K562 (cell line): Measurements from ENCODE around the gene DNASE1L3. TPM values are rescaled to one million over a fixed set of nuclear protein-coding genes. Genes with fewer than 3 reads are reported as not detected.

ENCODE experiments used
- ATAC-seq: fragments of 200-7000 bp; cut with Tn5 transposase; 3 replicates; pipeline ENCODE4 v1.9.1; 2020; ENCODE audit warnings: moderate library complexity
- BruUV-seq: library from RNA; stranded (reverse); fragments of 400-500 nt; replicated peaks from 2 replicates; lab custom pipeline; 2021; lab: Mats Ljungman, UMichigan
- CTCF ChIA-PET: fragments of 300-600 bp; formaldehyde crosslinking; extraction: SDS; loops from one replicate; lab custom pipeline; 2021; ENCODE audit warnings: low intra/inter-chr PET ratio; lab: Yijun Ruan, JAX
- POLR2A ChIA-PET: fragments of 300-600, 350-650 bp; sonication (Branson Sonifier 250); formaldehyde crosslinking; extraction: SDS; loops from one replicate; lab custom pipeline; 2021; ENCODE audit warnings: antibody characterized with exemption, inconsistent platforms; lab: Yijun Ruan, JAX
- DNase-seq, 4 experiments: peaks; one replicate each; pipeline versions ENCODE4 v3.0.0 to v3.0.0-alpha.2; 2011 to 2018; ENCODE audit warnings: low spot score in 3 of 4, mixed read lengths in 3 of 4; ENCODE audit errors: extremely low read depth in 1 of 4
- FAIRE-seq: peaks from 2 replicates; lab custom pipeline; 2011; peaks lifted over from hg19 to GRCh38; lab: Jason Lieb, UNC
- H2AFZ ChIP-seq: 2 replicates; pipeline ENCODE4 v1.6.0; 2011; ENCODE audit warnings: low read depth, low read length, control low read depth, inconsistent platforms
- H3K27ac ChIP-seq: fragments of 200-600 bp; 3 replicates; pipeline ENCODE4 v1.8.0; 2011; ENCODE audit warnings: low read depth, mild to moderate bottlenecking, control low read depth, inconsistent platforms, low read length, moderate library complexity, mixed read lengths; ENCODE audit errors: extremely low read depth
- H3K27me3 ChIP-seq, 2 experiments: fragments of 300-600 bp in 1 of 2; 2 replicates in 1 of 2; 3 replicates in 1 of 2; pipeline versions ENCODE4 v1.6.0 to v1.8.0; 2011; ENCODE audit warnings: inconsistent platforms in 2 of 2, low read length in 2 of 2, mild to moderate bottlenecking in 1 of 2, mixed read lengths in 1 of 2, moderate library complexity in 1 of 2; ENCODE audit not compliant: control insufficient read depth in 2 of 2, insufficient read depth in 2 of 2
- H3K36me3 ChIP-seq: fragments of 300-600 bp; 3 replicates; pipeline ENCODE4 v1.8.0; 2011; ENCODE audit warnings: mild to moderate bottlenecking, low read length, inconsistent platforms; ENCODE audit not compliant: control insufficient read depth, insufficient read depth
- H3K4me1 ChIP-seq, 2 experiments: fragments of 200-600 bp in 1 of 2; replicated peaks in 1 of 2; 2 replicates in 1 of 2; 3 replicates in 1 of 2; pipeline versions ENCODE4 v1.5.1 to v1.8.0; 2011; ENCODE audit warnings: inconsistent platforms in 2 of 2, low read length in 2 of 2, mild to moderate bottlenecking in 1 of 2, mixed read lengths in 1 of 2, moderate library complexity in 1 of 2; ENCODE audit not compliant: control insufficient read depth in 2 of 2, insufficient read depth in 2 of 2
- H3K4me2 ChIP-seq: 2 replicates; pipeline ENCODE4 v1.6.1; 2011; ENCODE audit warnings: low read length, control low read depth, inconsistent platforms, mixed read lengths; ENCODE audit not compliant: insufficient read depth
- H3K4me3 ChIP-seq: fragments of 200-600 bp; sonication (generic), shearing (Covaris generic); 2 replicates; pipeline ENCODE4 v1.5.1; 2016; ENCODE audit warnings: control low read depth, inconsistent platforms
- H3K79me2 ChIP-seq: fragments of 200-600 bp; 3 replicates; pipeline ENCODE4 v1.8.0; 2011; ENCODE audit warnings: low read length, inconsistent platforms; ENCODE audit not compliant: control insufficient read depth, insufficient read depth
- H3K9ac ChIP-seq, 2 experiments: 2 replicates each; pipeline versions ENCODE4 v1.6.0 to v1.6.1; 2011; ENCODE audit warnings: low read depth in 2 of 2, low read length in 2 of 2, control low read depth in 1 of 2, inconsistent platforms in 1 of 2, mild to moderate bottlenecking in 1 of 2, mixed read lengths in 1 of 2; ENCODE audit not compliant: insufficient read depth in 1 of 2
- H3K9me1 ChIP-seq: one replicate; pipeline ENCODE4 v1.6.0; 2011; ENCODE audit warnings: inconsistent platforms, mild to moderate bottlenecking, low read length, moderate library complexity; ENCODE audit not compliant: control insufficient read depth, insufficient read depth
- H3K9me3 ChIP-seq: replicated peaks from 2 replicates; pipeline ENCODE4 v1.5.1; 2011; ENCODE audit warnings: low read depth, low read length, inconsistent platforms; ENCODE audit not compliant: control insufficient read depth, insufficient read depth
- H4K20me1 ChIP-seq: replicated peaks from 2 replicates; pipeline ENCODE4 v1.6.1; 2011; ENCODE audit warnings: low read length, inconsistent platforms, mixed read lengths; ENCODE audit not compliant: control insufficient read depth, insufficient read depth
- CGGBP1 ChIP-seq: fragments of 250-450 bp; sonication (Bioruptor Pico); IDR thresholded peaks from 2 replicates; pipeline ENCODE4 v1.9.0; 2021; ENCODE audit warnings: mild to moderate bottlenecking
- CREBBP ChIP-seq: IDR thresholded peaks from one replicate; pipeline ENCODE4 v1.6.1; 2012; ENCODE audit warnings: low read depth, mild to moderate bottlenecking, control low read depth, inconsistent platforms, low read length
- DIDO1 ChIP-seq: fragments of 450-650 bp; IDR thresholded peaks from 2 replicates; pipeline ENCODE4 v1.6.1; 2016; ENCODE audit warnings: low read depth, missing biosample characterization, missing genetic modification characterization
- ESRRB ChIP-seq: fragments of 250-450 bp; sonication (Bioruptor Pico); IDR thresholded peaks from 2 replicates; pipeline ENCODE4 v1.5.0; 2020; ENCODE audit warnings: mild to moderate bottlenecking, moderate library complexity, borderline replicate concordance
- HLTF ChIP-seq: fragments of 450-650 bp; IDR thresholded peaks from 2 replicates; pipeline ENCODE4 v1.6.1; 2016
- HMG20A ChIP-seq: fragments of 450-650 bp; formaldehyde crosslinking; conservative IDR thresholded peaks from 2 replicates; pipeline ENCODE4 v1.4.0; 2020; ENCODE audit warnings: mild to moderate bottlenecking, mixed read lengths
- MAFK ChIP-seq: IDR thresholded peaks from 2 replicates; pipeline ENCODE4 v1.6.1; 2011; ENCODE audit warnings: low read length, improper control_type of control experiment
- MEF2D ChIP-seq: conservative IDR thresholded peaks from 2 replicates; pipeline ENCODE4 v1.6.1; 2016; ENCODE audit warnings: low read depth, missing genetic modification characterization, missing compliant biosample characterization
- PRPF4 ChIP-seq: fragments of 200-400 bp; formaldehyde crosslinking; IDR thresholded peaks from one replicate; pipeline ENCODE4 v1.6.1; 2017; ENCODE audit warnings: low read length, low read depth, mild to moderate bottlenecking; ENCODE audit not compliant: insufficient read depth, poor library complexity, severe bottlenecking
- RB1 ChIP-seq: fragments of 450-650 bp; IDR thresholded peaks from 2 replicates; pipeline ENCODE4 v1.6.1; 2017; ENCODE audit warnings: low read depth, mild to moderate bottlenecking
- RBM15 ChIP-seq: fragments of 200-400 bp; formaldehyde crosslinking; IDR thresholded peaks from 2 replicates; pipeline ENCODE4 v1.6.1; 2018; ENCODE audit warnings: mild to moderate bottlenecking, low read length, moderate library complexity; ENCODE audit not compliant: insufficient read depth
- TBL1XR1 ChIP-seq, 2 experiments: IDR thresholded peaks; 2 replicates each; pipeline ENCODE4 v1.6.1; 2012; ENCODE audit warnings: improper control_type of control experiment in 2 of 2, low read length in 2 of 2, mild to moderate bottlenecking in 1 of 2
- TEAD2 ChIP-seq: fragments of 450-650 bp; IDR thresholded peaks from 2 replicates; pipeline ENCODE4 v1.6.1; 2016; ENCODE audit warnings: missing genetic modification characterization, control low read depth, missing compliant biosample characterization
- UBTF ChIP-seq, 2 experiments: IDR thresholded peaks; 2 replicates each; pipeline ENCODE4 v1.6.1; 2012; ENCODE audit warnings: improper control_type of control experiment in 2 of 2, low read depth in 2 of 2, low read length in 2 of 2, borderline replicate concordance in 1 of 2
- YY1 ChIP-seq, 3 experiments: IDR thresholded peaks; 2 replicates each; pipeline ENCODE4 v1.6.1; 2011; ENCODE audit warnings: low read length in 2 of 3, mild to moderate bottlenecking in 2 of 3, moderate library complexity in 2 of 3, borderline replicate concordance in 1 of 3, control low read depth in 1 of 3, low read depth in 1 of 3; ENCODE audit not compliant: insufficient read depth in 3 of 3, insufficient replicate concordance in 2 of 3, control insufficient read depth in 1 of 3, insufficient read length in 1 of 3; ENCODE audit errors: extremely low read depth in 1 of 3
- ZNF449 ChIP-seq: fragments of 250-450 bp; sonication (Bioruptor Pico); IDR thresholded peaks from 2 replicates; pipeline ENCODE4 v1.8.0; 2022; ENCODE audit warnings: moderate library complexity, mild to moderate bottlenecking, inconsistent platforms
- ZNF75A ChIP-seq: fragments of 450-650 bp; formaldehyde crosslinking; IDR thresholded peaks from 2 replicates; pipeline ENCODE4 v1.4.0; 2020; ENCODE audit warnings: mild to moderate bottlenecking
- WGBS: fragments of 100-300 bp; shearing (Covaris generic); methylation state at CpG from one replicate; pipeline ENCODE4 v1.1.6; 2016; ENCODE audit warnings: low coverage, mixed read lengths; ENCODE audit not compliant: insufficient coverage; ENCODE audit errors: missing lambda C conversion rate; 5-methylcytosine and 5-hydroxymethylcytosine counted together
- in situ Hi-C: fragments of 300-500 bp; cut with MboI; formaldehyde crosslinking; loops from 4 replicates; pipeline ENCODE4 v1.15.0; 2018; ENCODE audit warnings: inconsistent platforms, mixed read lengths
- intact Hi-C: fragments of 100-400 bp; cut with micrococcal nuclease; formaldehyde crosslinking; loops from 2 replicates; pipeline ENCODE4 v1.14.2; 2022
- polyA plus RNA-seq, 8 experiments: library from polyadenylated mRNA; depleted of rRNA in 4 of 8; stranded (reverse) in 5 of 8; unstranded in 3 of 8; fragments of >200 nt; fragmentation: Nextera tagmentation in 2 of 8; fragmentation: Illumina TruSeq in 1 of 8; extraction: Ambion mirVana in 2 of 8; extraction: Trizol in 1 of 8; gene quantifications; 2 replicates each; pipeline versions ENCODE4 v1.2.1 to v1.2.3, GENCODE V29; 2011 to 2014; ENCODE audit warnings: inconsistent platforms in 1 of 8, missing spikeins in 1 of 8
- total RNA-seq, 7 experiments: library from RNA; depleted of rRNA in 6 of 7; stranded (reverse); fragments of >200 nt in 6 of 7; fragmentation: Illumina TruSeq in 2 of 7; extraction: Trizol in 2 of 7; gene quantifications; 2 replicates each; pipeline versions ENCODE4 v1.2.1 to v1.2.3, GENCODE V29; 2011 to 2021; ENCODE audit warnings: low replicate concordance in 1 of 7

The DNASE1L3 gene
- total and polyA plus RNA-seq, 9 of the 15 experiments (the other 6 are each of a cell fraction or from before 2014, with no cell fraction given): 0.06 TPM; not detected in 8

- intact Hi-C loops: no loop called here
- Histone ChIP-seq H3K27ac (no peak overlapping the region), H3K4me3 (no peak overlapping the region), H4K20me1 (0 out of 2 replicates have a peak, but pooled peaks cover 5% of the 10 kb centered on the region), H3K9me3 (no peaks in the 10 kb centered on the region), H3K27me3 (no peaks in the 10 kb centered on the region), H3K79me2 (no peaks in the 10 kb centered on the region), H3K9ac (no peak overlapping the region), H3K9me1 (no peaks in the 10 kb centered on the region), H3K36me3 (no peaks in the 10 kb centered on the region), H3K4me2 (no peak overlapping the region), H3K4me1 (peaks cover 0 to 3% of the 10 kb centered on the region in 2 experiments; a peak in 3 of 5 replicates), H2AFZ (no peak overlapping the region)
- DNase-seq (no peak), ATAC-seq (no peak), FAIRE-seq (no peak)
- WGBS: 35% methylated on average over 6 of the region's 6 CpGs
- TF ChIP-seq UBTF (IDR thresholded peaks at IDR 0.05; ENCODE audit: borderline replicate concordance in 1 of 2, low read depth in 2 of 2, low read length in 2 of 2) (no peak), PRPF4 (no peak), RBM15 (no peak), ZNF75A (CRISPR knock-in tag) (no peak), RB1 (no peak), TEAD2 (no peak), DIDO1 (tag) (no peak), CGGBP1 (CRISPR knock-in tag) (no peak), MEF2D (tag) (no peak), ZNF449 (CRISPR knock-in tag) (no peak), ESRRB (no peak), CREBBP (no peak), TBL1XR1 (IDR thresholded peaks at IDR 0.05; ENCODE audit: low read length in 2 of 2) (no peak), HLTF (no peak), YY1 (IDR thresholded peaks at IDR 0.05; ENCODE audit: borderline replicate concordance in 1 of 3, control insufficient read depth in 1 of 3, extremely low read depth in 1 of 3, insufficient read depth in 3 of 3, insufficient read length in 1 of 3, insufficient replicate concordance in 2 of 3, low read depth in 1 of 3, low read length in 2 of 3) (no peak), HMG20A (no peak), MAFK (no peak)
- in situ Hi-C loops: no loop called here
- ChIA-PET POLR2A (no interaction called here), CTCF (no interaction called here)
- no TSS peak for BruUV-seq
Observed at GRCh38 chr3:58243976-58244585, 33.3 kb upstream of the DNASE1L3 start.
